Measurements from ENCODE around the gene RIMS3.

DNA sequence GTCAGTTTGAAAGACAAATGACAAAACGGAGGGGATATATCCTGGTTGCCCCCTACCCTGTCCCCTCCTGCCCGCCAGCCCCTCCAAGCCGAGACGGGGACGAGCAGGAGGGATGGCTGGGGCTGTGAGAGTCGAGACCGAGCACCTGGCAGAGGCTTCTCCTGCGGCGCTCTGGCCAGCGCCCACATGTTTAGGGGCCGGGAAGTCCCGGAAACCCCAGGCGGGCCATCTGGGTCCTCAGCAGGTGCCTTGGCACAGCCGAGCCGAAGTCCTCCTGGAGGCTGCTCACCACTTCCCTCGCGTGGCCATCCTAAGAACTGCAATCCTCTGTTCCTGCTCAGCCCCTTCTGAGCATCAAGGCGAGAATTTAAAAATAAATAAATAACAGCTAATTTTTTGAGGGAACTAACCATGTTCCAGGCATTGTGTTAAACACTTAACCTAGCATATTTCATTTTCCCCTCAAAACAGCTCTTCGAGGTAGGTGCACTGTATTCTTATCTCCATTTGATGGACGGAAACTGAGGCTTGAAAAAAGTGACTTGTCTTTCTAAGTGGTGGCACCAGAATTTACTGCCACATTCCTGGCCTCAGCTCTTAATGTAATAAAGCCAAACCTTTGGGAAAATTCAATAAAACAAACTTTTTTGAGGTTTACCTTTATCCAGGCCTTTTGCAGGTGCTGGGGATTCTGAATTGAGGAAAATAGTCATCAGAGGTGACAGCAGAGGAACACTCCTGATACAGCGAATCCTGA is 3.5 kb upstream of the RIMS3 start:
- TF ChIP-seq, protein P1, sequence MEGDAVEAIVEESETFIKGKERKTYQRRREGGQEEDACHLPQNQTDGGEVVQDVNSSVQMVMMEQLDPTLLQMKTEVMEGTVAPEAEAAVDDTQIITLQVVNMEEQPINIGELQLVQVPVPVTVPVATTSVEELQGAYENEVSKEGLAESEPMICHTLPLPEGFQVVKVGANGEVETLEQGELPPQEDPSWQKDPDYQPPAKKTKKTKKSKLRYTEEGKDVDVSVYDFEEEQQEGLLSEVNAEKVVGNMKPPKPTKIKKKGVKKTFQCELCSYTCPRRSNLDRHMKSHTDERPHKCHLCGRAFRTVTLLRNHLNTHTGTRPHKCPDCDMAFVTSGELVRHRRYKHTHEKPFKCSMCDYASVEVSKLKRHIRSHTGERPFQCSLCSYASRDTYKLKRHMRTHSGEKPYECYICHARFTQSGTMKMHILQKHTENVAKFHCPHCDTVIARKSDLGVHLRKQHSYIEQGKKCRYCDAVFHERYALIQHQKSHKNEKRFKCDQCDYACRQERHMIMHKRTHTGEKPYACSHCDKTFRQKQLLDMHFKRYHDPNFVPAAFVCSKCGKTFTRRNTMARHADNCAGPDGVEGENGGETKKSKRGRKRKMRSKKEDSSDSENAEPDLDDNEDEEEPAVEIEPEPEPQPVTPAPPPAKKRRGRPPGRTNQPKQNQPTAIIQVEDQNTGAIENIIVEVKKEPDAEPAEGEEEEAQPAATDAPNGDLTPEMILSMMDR (IDR thresholded peaks at IDR 0.05) = peak; percentile 70 to 85 (median 81)
- no peak for TF ChIP-seq POLR2A (IDR thresholded peaks at IDR 0.05)
